ENCODE results near the gene EPHA4.

Gene EPHA4

DNA sequence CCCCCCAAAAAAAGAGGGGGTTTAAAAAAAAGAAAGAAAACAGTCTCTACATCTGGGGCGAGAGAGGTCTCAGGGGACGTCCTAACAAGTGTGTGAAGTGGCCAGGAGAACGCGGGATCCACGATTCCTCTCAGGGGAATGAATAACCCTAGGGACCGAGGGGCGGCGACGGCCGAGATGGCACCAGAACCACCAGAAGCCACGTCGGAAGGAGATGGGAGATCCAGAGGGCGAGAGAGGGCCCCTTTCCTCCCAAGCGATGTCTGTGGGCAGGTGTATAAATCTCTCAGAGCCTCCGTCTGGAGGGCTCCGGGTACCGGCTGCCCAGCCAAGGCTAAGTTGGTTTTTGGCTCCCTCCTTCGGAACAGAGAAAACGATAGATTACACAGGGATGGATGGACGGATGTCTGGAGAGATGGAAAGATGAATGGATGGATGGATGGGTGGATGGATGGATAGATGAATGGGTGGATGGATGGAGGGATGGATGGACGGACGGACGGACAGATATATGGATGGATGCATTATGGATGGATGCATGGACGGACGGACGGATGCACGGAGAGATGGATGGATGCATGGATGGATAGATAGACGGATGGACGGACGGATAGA, 1.7 kb downstream of the EPHA4 start:
- 0 out of 2 replicates have a peak, but pooled peaks cover 3% of the 10 kb centered on the region for H3K4me1 ChIP-seq (ENCODE audit: low read length)
- TF ChIP-seq, protein P1, sequence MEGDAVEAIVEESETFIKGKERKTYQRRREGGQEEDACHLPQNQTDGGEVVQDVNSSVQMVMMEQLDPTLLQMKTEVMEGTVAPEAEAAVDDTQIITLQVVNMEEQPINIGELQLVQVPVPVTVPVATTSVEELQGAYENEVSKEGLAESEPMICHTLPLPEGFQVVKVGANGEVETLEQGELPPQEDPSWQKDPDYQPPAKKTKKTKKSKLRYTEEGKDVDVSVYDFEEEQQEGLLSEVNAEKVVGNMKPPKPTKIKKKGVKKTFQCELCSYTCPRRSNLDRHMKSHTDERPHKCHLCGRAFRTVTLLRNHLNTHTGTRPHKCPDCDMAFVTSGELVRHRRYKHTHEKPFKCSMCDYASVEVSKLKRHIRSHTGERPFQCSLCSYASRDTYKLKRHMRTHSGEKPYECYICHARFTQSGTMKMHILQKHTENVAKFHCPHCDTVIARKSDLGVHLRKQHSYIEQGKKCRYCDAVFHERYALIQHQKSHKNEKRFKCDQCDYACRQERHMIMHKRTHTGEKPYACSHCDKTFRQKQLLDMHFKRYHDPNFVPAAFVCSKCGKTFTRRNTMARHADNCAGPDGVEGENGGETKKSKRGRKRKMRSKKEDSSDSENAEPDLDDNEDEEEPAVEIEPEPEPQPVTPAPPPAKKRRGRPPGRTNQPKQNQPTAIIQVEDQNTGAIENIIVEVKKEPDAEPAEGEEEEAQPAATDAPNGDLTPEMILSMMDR (IDR thresholded peaks at IDR 0.05; ENCODE audit: low read length), result no peak
- no peak for TF ChIP-seq EZH2phosphoT487 (IDR thresholded peaks at IDR 0.05; ENCODE audit: low read length)
- TF ChIP-seq EZH2 (optimal IDR thresholded peaks at IDR 0.05; ENCODE audit: low read depth, low read length), result no peak
- no peaks in the 10 kb centered on the region for H3K9me3 ChIP-seq (replicated peaks; ENCODE audit: insufficient read depth, low read length)
- no peaks in the 10 kb centered on the region for H3K9me2 ChIP-seq (replicated peaks; ENCODE audit: insufficient read depth, low read length)
- H2AFZ ChIP-seq (ENCODE audit: low read length), result no peak overlapping the region
- H3K27me3 ChIP-seq (replicated peaks; ENCODE audit: insufficient read depth, low read length), result peaks cover 21% of the 10 kb centered on the region
- no peak overlapping the region for H3K27ac ChIP-seq (ENCODE audit: low read length)
- no peaks in the 10 kb centered on the region; the same call in 1 of the 2 replicates for H3F3A ChIP-seq (ENCODE audit: insufficient read depth, low read length)
- no peak overlapping the region for H3K9ac ChIP-seq (ENCODE audit: low read length)
- no peaks in the 10 kb centered on the region for H3K36me3 ChIP-seq (replicated peaks; ENCODE audit: insufficient read depth, low read length)
- no peak overlapping the region for H3K4me2 ChIP-seq (ENCODE audit: low read depth, low read length)
- DNase-seq, result no peak
- H4K20me1 ChIP-seq (ENCODE audit: insufficient read depth, low read length), result no peaks in the 10 kb centered on the region
- no peak overlapping the region for H3K4me3 ChIP-seq (ENCODE audit: low read length)
- H3K79me2 ChIP-seq (ENCODE audit: low read length), result no peaks in the 10 kb centered on the region

DNA sequence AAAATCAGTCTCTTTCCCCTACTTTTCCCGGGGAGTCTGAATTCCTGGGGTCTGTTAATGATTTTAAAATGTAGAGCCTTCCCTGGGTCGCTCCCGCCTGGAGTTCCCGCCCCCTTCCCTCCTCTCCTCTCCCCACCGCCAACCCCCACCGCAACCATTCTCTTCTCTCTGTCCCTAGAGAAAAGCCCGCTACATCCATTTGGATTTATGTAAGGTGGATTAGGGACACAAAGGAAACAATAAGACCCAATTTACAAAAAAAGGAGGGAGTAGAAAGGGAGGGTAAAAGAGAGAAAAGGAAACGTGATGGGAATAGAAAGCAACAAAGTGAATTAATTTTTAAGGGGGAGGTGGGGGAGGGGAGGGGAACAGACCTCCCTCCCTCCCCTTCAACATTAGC, 2.2 kb downstream of the EPHA4 start:
- no peak for DNase-seq
- Histone ChIP-seq H4K20me1 (ENCODE audit: insufficient read depth, low read length) (no peaks in the 10 kb centered on the region), H3K9me2 (replicated peaks; ENCODE audit: insufficient read depth, low read length) (no peaks in the 10 kb centered on the region), H3K27me3 (replicated peaks; ENCODE audit: insufficient read depth, low read length) (peaks cover 15% of the 10 kb centered on the region), H3K79me2 (ENCODE audit: low read length) (no peaks in the 10 kb centered on the region), H3K9ac (ENCODE audit: low read length) (no peak overlapping the region), H3F3A (ENCODE audit: insufficient read depth, low read length) (no peaks in the 10 kb centered on the region; the same call in 1 of the 2 replicates), H2AFZ (ENCODE audit: low read length) (no peak overlapping the region), H3K9me3 (replicated peaks; ENCODE audit: insufficient read depth, low read length) (no peaks in the 10 kb centered on the region), H3K4me1 (ENCODE audit: low read length) (0 out of 2 replicates have a peak, but pooled peaks cover 3% of the 10 kb centered on the region), H3K36me3 (replicated peaks; ENCODE audit: insufficient read depth, low read length) (no peaks in the 10 kb centered on the region), H3K4me2 (ENCODE audit: low read depth, low read length) (no peak overlapping the region), H3K4me3 (ENCODE audit: low read length) (no peak overlapping the region), H3K27ac (ENCODE audit: low read length) (no peak overlapping the region)
- no peak for TF ChIP-seq EZH2phosphoT487 (IDR thresholded peaks at IDR 0.05; ENCODE audit: low read length)
- TF ChIP-seq EZH2 (optimal IDR thresholded peaks at IDR 0.05; ENCODE audit: low read depth, low read length), result no peak
- TF ChIP-seq, protein P1 (IDR thresholded peaks at IDR 0.05; ENCODE audit: low read length), result no peak

DNA sequence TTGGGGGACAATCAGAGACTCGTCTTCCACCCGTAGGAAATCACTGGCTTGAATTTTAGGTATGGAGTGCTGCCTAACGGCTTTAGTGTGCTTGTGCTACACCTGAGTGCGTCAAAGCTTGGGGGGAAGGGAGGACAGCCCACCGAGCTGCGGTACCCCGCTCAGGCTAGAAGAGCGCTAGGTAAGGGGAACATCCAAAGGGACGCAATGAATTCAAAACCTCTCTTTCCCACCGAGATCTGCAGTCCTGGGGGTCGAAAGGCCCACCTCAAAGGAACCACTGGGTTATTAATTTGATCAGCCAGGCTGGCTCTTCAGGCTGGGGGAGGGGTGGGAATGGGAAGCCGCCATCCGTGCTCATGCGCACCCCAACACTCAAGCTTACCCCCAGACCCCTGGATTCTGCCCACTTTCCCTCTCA, 2.7 kb downstream of the EPHA4 start:
- no peak overlapping the region for H3K4me2 ChIP-seq (ENCODE audit: low read depth, low read length)

More for the DNA sequence above, 2.7 kb downstream of the EPHA4 start:
- Histone ChIP-seq H3K27me3 (replicated peaks; ENCODE audit: insufficient read depth, low read length) (peaks cover 11% of the 10 kb centered on the region), H3K4me1 (ENCODE audit: low read length) (0 out of 2 replicates have a peak, but pooled peaks cover 3% of the 10 kb centered on the region), H3K79me2 (ENCODE audit: low read length) (no peaks in the 10 kb centered on the region), H3K4me3 (ENCODE audit: low read length) (no peak overlapping the region), H2AFZ (ENCODE audit: low read length) (no peak overlapping the region), H4K20me1 (ENCODE audit: insufficient read depth, low read length) (no peaks in the 10 kb centered on the region), H3K9ac (ENCODE audit: low read length) (no peak overlapping the region), H3K9me2 (replicated peaks; ENCODE audit: insufficient read depth, low read length) (no peaks in the 10 kb centered on the region), H3K9me3 (replicated peaks; ENCODE audit: insufficient read depth, low read length) (no peaks in the 10 kb centered on the region), H3K36me3 (replicated peaks; ENCODE audit: insufficient read depth, low read length) (no peaks in the 10 kb centered on the region), H3K27ac (ENCODE audit: low read length) (no peak overlapping the region), H3F3A (ENCODE audit: insufficient read depth, low read length) (no peaks in the 10 kb centered on the region; the same call in 1 of the 2 replicates)
- no peak for TF ChIP-seq EZH2 (optimal IDR thresholded peaks at IDR 0.05; ENCODE audit: low read depth, low read length)
- TF ChIP-seq EZH2phosphoT487 (IDR thresholded peaks at IDR 0.05; ENCODE audit: low read length), result no peak
- TF ChIP-seq, protein P1 (IDR thresholded peaks at IDR 0.05; ENCODE audit: low read length), result no peak
- no peak for DNase-seq
